ENCODE data around the gene UBE2B. TPM values are rescaled to one million over a fixed set of nuclear protein-coding genes. Genes with fewer than 3 reads are reported as not detected.

The UBE2B gene
- total RNA-seq, 4 donors from 2014 or later: 20.9 to 50.0 (median 41.7) TPM

- TF ChIP-seq CTCF (IDR thresholded peaks at IDR 0.05): no peak
- TF ChIP-seq POLR2A (IDR thresholded peaks at IDR 0.05): no peak
- H3K4me3 ChIP-seq: peak overlapping the region in 2 of 4 donors; percentile 18 to 31
- H3K27ac ChIP-seq: peak overlapping the region; percentile 47 to 89 (median 65)
- H3K36me3 ChIP-seq: no peaks in the 10 kb centered on the region
- no peaks in the 10 kb centered on the region for H3K9me3 ChIP-seq
- DNase-seq: peak; percentile 48
- intact Hi-C loops (cut with DNase I): no loop called here
- H3K27me3 ChIP-seq: no peaks in the 10 kb centered on the region
- 17 to 23% methylated on average over 11 to 13 of the region's 20 CpGs for WGBS, 2 donors
- H3K4me1 ChIP-seq: peaks cover 27 to 46% (median 36%) of the 10 kb centered on the region in 3 donors
These were observed 65.4 kb downstream of the UBE2B start for GRCh38 chr5:134436523-134437339.

GRCh38 chr5:134437340-134437846, 66.0 kb downstream of the UBE2B start:
- no peaks in the 10 kb centered on the region for H3K27me3 ChIP-seq
- DNase-seq: no peak
- no peaks in the 10 kb centered on the region for H3K36me3 ChIP-seq
- H3K9me3 ChIP-seq: no peaks in the 10 kb centered on the region
- TF ChIP-seq POLR2A (IDR thresholded peaks at IDR 0.05): no peak
- TF ChIP-seq CTCF (IDR thresholded peaks at IDR 0.05): no peak
- WGBS, 2 donors: 87 to 88% methylated on average over 4 of the region's 4 CpGs
- intact Hi-C loops (cut with DNase I): no loop called here
- no peak overlapping the region for H3K4me3 ChIP-seq
- H3K4me1 ChIP-seq: peaks cover 27 to 46% (median 36%) of the 10 kb centered on the region in 3 donors
- peak overlapping the region; percentile 47 to 89 (median 65) for H3K27ac ChIP-seq

- Histone ChIP-seq H3K4me1 (peaks cover 27 to 46% (median 36%) of the 10 kb centered on the region in 3 donors), H3K9me3 (no peaks in the 10 kb centered on the region), H3K27ac (peak overlapping the region in 3 of 4 donors; percentile 69 to 89 (median 80)), H3K4me3 (no peak overlapping the region), H3K36me3 (no peaks in the 10 kb centered on the region), H3K27me3 (no peaks in the 10 kb centered on the region)
- 5 to 18% methylated on average over 2 of the region's 7 CpGs for WGBS, 2 donors
- intact Hi-C loops (cut with DNase I): no loop called here
- TF ChIP-seq POLR2A (IDR thresholded peaks at IDR 0.05) (no peak), CTCF (IDR thresholded peaks at IDR 0.05) (no peak)
- DNase-seq: no peak
These were observed 66.6 kb downstream of the UBE2B start for GRCh38 chr5:134437847-134438581.

- no peak overlapping the region for H3K4me3 ChIP-seq
- H3K36me3 ChIP-seq: no peaks in the 10 kb centered on the region
- H3K4me1 ChIP-seq: peaks cover 27 to 46% (median 36%) of the 10 kb centered on the region in 3 donors
- peak overlapping the region; percentile 40 to 89 (median 74) for H3K27ac ChIP-seq
- 72 to 90% methylated on average over 6 of the region's 7 CpGs for WGBS, 2 donors
- intact Hi-C loops (cut with DNase I): no loop called here
- no peaks in the 10 kb centered on the region for H3K9me3 ChIP-seq
- DNase-seq: no peak
- no peaks in the 10 kb centered on the region for H3K27me3 ChIP-seq
- TF ChIP-seq CTCF (IDR thresholded peaks at IDR 0.05): no peak
- no peak for TF ChIP-seq POLR2A (IDR thresholded peaks at IDR 0.05)
These were observed 67.4 kb downstream of the UBE2B start for GRCh38 chr5:134438721-134439123.
